Naive thymus-derived CD4-positive, alpha-beta T cell (primary cell): ENCODE measurements around the gene EYA2. TPM values are rescaled to one million over a fixed set of nuclear protein-coding genes. Genes with fewer than 3 reads are reported as not detected.

Source experiments
- ATAC-seq: fragments of 150-1000 bp; cut with Tn5 transposase; 2 replicates; pipeline ENCODE4 v1.10.0; 2021; ENCODE audit warnings: mild to moderate bottlenecking, moderate library complexity
- CTCF ChIA-PET: fragments of 350-600 bp; sonication (Branson Sonifier 250); formaldehyde crosslinking; loops from one replicate; lab custom pipeline; 2021; ENCODE audit warnings: antibody characterized with exemption; lab: Charles Lee
- POLR2A ChIA-PET: fragments of 350-600 bp; sonication (Branson Sonifier 250); formaldehyde crosslinking; loops from one replicate; lab custom pipeline; 2021; ENCODE audit warnings: antibody characterized with exemption, inconsistent platforms; lab: Charles Lee
- DNase-seq, 9 donors: peaks; one replicate each; pipeline versions ENCODE4 v3.0.0 to v3.0.0-alpha.2; 2020 to 2022; ENCODE audit warnings: mixed read lengths in 1 of 9
- H3K27ac ChIP-seq: one replicate; pipeline ENCODE4 v1.7.0; 2013; ENCODE audit warnings: mild to moderate bottlenecking, low read depth, low read length, moderate library complexity
- H3K27me3 ChIP-seq, 2 donors: one replicate each; pipeline ENCODE4 v1.7.0; 2013; ENCODE audit warnings: low read length in 2 of 2, mild to moderate bottlenecking in 2 of 2, moderate library complexity in 2 of 2; ENCODE audit not compliant: control insufficient read depth in 2 of 2, insufficient read depth in 2 of 2
- H3K36me3 ChIP-seq, 3 experiments: 1 replicate in 2 of 3; 2 replicates in 1 of 3; pipeline ENCODE4 v1.7.0; 2013; ENCODE audit warnings: low read length in 3 of 3, mild to moderate bottlenecking in 3 of 3, moderate library complexity in 1 of 3; ENCODE audit not compliant: insufficient read depth in 3 of 3, control insufficient read depth in 2 of 3
- H3K4me1 ChIP-seq, 2 donors: one replicate each; pipeline ENCODE4 v1.7.0; 2013; ENCODE audit warnings: low read length in 2 of 2, mild to moderate bottlenecking in 2 of 2, moderate library complexity in 1 of 2; ENCODE audit not compliant: control insufficient read depth in 2 of 2, insufficient read depth in 2 of 2
- H3K4me3 ChIP-seq: 2 replicates; pipeline ENCODE4 v1.7.0; 2013; ENCODE audit warnings: mild to moderate bottlenecking, low read length
- H3K9me3 ChIP-seq, 3 experiments: 1 replicate in 2 of 3; 2 replicates in 1 of 3; pipeline ENCODE4 v1.7.0; 2013; ENCODE audit warnings: low read length in 3 of 3; ENCODE audit not compliant: control insufficient read depth in 2 of 3
- H3K27ac Mint-ChIP-seq, 9 donors: one replicate each; pipeline ENCODE4 v1.8.0; 2020 to 2022; ENCODE audit warnings: mixed read lengths in 9 of 9, mild to moderate bottlenecking in 8 of 9, moderate library complexity in 5 of 9, inconsistent platforms in 2 of 9
- H3K27me3 Mint-ChIP-seq, 5 donors: one replicate each; pipeline ENCODE4 v1.8.0; 2021 to 2022; ENCODE audit warnings: mixed read lengths in 5 of 5, mild to moderate bottlenecking in 1 of 5
- H3K36me3 Mint-ChIP-seq, 5 donors: one replicate each; pipeline ENCODE4 v1.8.0; 2020 to 2022; ENCODE audit warnings: mixed read lengths in 5 of 5, mild to moderate bottlenecking in 3 of 5, inconsistent platforms in 1 of 5
- H3K4me1 Mint-ChIP-seq, 7 donors: one replicate each; pipeline ENCODE4 v1.8.0; 2020 to 2022; ENCODE audit warnings: mixed read lengths in 7 of 7, mild to moderate bottlenecking in 3 of 7, inconsistent platforms in 1 of 7
- H3K4me3 Mint-ChIP-seq, 10 donors: one replicate each; pipeline ENCODE4 v1.8.0; 2020 to 2022; ENCODE audit warnings: mild to moderate bottlenecking in 10 of 10, mixed read lengths in 10 of 10, moderate library complexity in 6 of 10, inconsistent platforms in 2 of 10
- H3K9me3 Mint-ChIP-seq, 11 donors: one replicate each; pipeline ENCODE4 v1.8.0; 2020 to 2022; ENCODE audit warnings: mixed read lengths in 11 of 11, mild to moderate bottlenecking in 4 of 11, inconsistent platforms in 1 of 11, moderate library complexity in 1 of 11
- intact Hi-C, 2 donors: fragments of 100-400 bp; cut with micrococcal nuclease; formaldehyde crosslinking; loops; one replicate each; pipeline ENCODE4 v1.15.1; 2023
- polyA plus RNA-seq, 2 donors: library from polyadenylated mRNA; unstranded; fragments of 300-500 nt; fragmentation: Illumina TruSeq; gene quantifications; one replicate each; pipeline ENCODE4 v1.2.3, GENCODE V29; 2021
- total RNA-seq, 6 experiments: library from RNA in 5 of 6; stranded (reverse) in 5 of 6; gene quantifications; 1 replicate in 5 of 6; 2 replicates in 1 of 6; pipeline ENCODE4 v1.2.3 and lab custom pipeline; 2021 to 2026

EYA2 gene
- total and polyA plus RNA-seq, 7 experiments from 2014 or later, result 0.16 TPM; not detected in 6

DNA sequence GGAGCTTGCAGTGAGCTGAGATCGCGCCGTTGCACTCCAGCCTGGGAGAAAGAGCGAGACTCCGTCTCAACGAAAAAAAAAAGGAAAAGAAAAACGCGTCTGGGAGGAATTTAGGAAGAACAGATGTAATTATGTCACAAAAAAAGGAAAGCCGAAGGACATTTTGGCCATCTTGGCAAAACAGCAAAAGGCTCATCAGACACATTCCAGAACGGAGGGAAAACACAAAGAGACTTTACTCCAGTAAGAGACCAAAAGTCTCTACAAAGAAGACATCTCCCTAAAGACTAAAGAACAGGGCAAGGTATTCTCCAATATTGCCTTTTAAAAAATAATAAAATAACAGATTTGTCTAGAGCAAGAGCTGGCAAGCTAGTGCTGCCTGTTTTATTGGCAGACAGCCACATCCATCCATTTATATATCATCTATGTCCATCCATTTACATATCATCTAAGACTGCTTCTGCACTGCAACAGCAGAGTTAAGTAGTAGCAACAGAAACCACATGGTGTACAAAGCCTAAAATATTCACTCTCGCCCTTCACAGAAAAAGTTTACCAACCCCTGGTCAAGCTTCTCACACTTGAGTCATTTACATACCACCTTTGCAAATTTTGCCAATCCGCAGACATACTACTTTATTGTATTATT lies 328.0 kb downstream of the EYA2 start:
- no peak overlapping the region for H3K27ac ChIP-seq
- CTCF ChIA-PET, result interaction anchor here (0.8 kb wide), 1 partner anchor 49 kb away, joined by 3 read pairs; no protein-coding TSS in a partner anchor
- DNase-seq, result no peak
- H3K36me3 ChIP-seq, result peaks cover 0 to 82% (median 38%) of the 10 kb centered on the region in 3 experiments
- ATAC-seq, result no peak
- no peaks in the 10 kb centered on the region for H3K9me3 ChIP-seq
- no peaks in the 10 kb centered on the region for H3K4me1 ChIP-seq
- POLR2A ChIA-PET, result no interaction called here
- H3K27me3 ChIP-seq, result no peaks in the 10 kb centered on the region
- peak overlapping the region in 3 of 9 donors; percentile 24 to 67 (median 53) for H3K27ac Mint-ChIP-seq
- peaks cover 10 to 70% (median 37%) of the 10 kb centered on the region in 5 donors for H3K36me3 Mint-ChIP-seq
- H3K4me3 Mint-ChIP-seq, result no peak overlapping the region
- no peaks in the 10 kb centered on the region for H3K9me3 Mint-ChIP-seq
- no peaks in the 10 kb centered on the region for H3K27me3 Mint-ChIP-seq
- H3K4me1 Mint-ChIP-seq, result peaks cover 0 to 12% (median 7%) of the 10 kb centered on the region in 7 donors
- H3K4me3 ChIP-seq, result no peak overlapping the region
- intact Hi-C loops, result no loop called here

GRCh38 chr20:47223896-47224295 lies 329.3 kb downstream of the EYA2 start:
- peaks cover 0 to 12% (median 7%) of the 10 kb centered on the region in 7 donors for H3K4me1 Mint-ChIP-seq
- intact Hi-C loops, result no loop called here
- no peaks in the 10 kb centered on the region for H3K27me3 Mint-ChIP-seq
- H3K4me3 ChIP-seq, result no peak overlapping the region
- DNase-seq (no peak), ATAC-seq (no peak)
- H3K36me3 Mint-ChIP-seq, result peaks cover 10 to 58% (median 32%) of the 10 kb centered on the region in 5 donors
- H3K4me1 ChIP-seq, result no peaks in the 10 kb centered on the region
- no peak overlapping the region for H3K27ac ChIP-seq
- CTCF ChIA-PET, result no interaction called here
- H3K27ac Mint-ChIP-seq, result peak overlapping the region in 1 of 9 donors; percentile 49
- no peak overlapping the region for H3K4me3 Mint-ChIP-seq
- no peaks in the 10 kb centered on the region for H3K9me3 ChIP-seq
- no peaks in the 10 kb centered on the region for H3K9me3 Mint-ChIP-seq
- H3K36me3 ChIP-seq, result peaks cover 5 to 86% (median 38%) of the 10 kb centered on the region in 3 experiments
- POLR2A ChIA-PET, result no interaction called here
- no peaks in the 10 kb centered on the region for H3K27me3 ChIP-seq

DNA sequence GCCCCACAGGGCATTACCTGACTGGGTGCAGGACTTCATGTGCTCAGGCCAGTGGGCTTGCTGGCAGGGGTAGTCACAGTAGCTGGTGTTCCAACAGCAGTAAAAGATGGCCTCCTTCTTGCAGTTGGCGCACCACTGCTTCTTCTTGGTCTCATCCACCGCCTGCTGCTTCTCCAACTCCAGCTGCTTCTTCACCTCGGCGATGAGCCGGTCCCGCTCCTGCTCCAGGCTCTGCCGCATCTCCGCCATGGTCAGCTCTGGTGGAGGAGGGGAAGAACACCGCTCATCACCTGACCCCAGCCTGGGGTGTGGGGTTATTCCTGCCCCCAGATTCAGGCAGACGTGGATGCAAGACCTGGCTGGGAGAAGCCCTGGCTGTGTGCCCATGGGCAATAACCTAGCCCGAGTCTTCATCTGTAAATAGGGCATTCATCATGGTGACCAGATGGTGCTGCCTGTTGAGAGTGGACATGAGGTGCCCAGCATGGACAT lies 329.7 kb downstream of the EYA2 start:
- CTCF ChIA-PET, result no interaction called here
- intact Hi-C loops, result no loop called here

DNA sequence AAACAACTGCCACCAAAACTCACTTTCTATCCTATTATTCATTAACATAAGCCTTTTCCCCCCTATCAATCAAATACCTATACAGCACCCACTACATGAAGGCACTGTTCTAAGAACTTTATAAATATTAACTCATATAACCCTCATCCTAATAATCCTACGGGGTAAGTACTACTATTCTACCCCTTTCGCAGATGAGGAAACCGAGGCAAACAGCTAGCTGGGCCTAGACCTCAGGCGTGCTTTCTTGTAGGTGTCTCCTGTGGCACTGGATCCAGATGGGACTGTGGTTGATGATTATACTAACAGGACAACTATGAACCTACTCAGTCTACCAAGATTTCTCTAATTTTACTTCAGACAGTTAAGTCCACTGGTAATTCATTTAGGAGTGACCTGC lies 330.2 kb downstream of the EYA2 start:
- ChIA-PET POLR2A (no interaction called here), CTCF (no interaction called here)
- Histone ChIP-seq H3K4me3 (no peak overlapping the region), H3K27ac (no peak overlapping the region), H3K27me3 (no peaks in the 10 kb centered on the region), H3K9me3 (no peaks in the 10 kb centered on the region), H3K4me1 (no peaks in the 10 kb centered on the region), H3K36me3 (peaks cover 5 to 90% (median 41%) of the 10 kb centered on the region in 3 experiments)
- Mint-ChIP-seq H3K36me3 (peaks cover 10 to 53% (median 29%) of the 10 kb centered on the region in 5 donors), H3K27ac (peak overlapping the region in 4 of 9 donors; percentile 28 to 84 (median 50)), H3K4me3 (no peak overlapping the region), H3K27me3 (no peaks in the 10 kb centered on the region), H3K9me3 (no peaks in the 10 kb centered on the region), H3K4me1 (peaks cover 0 to 12% (median 7%) of the 10 kb centered on the region in 7 donors)
- ATAC-seq, result no peak
- no peak for DNase-seq
- intact Hi-C loops, result no loop called here

More for the DNA sequence above, 329.7 kb downstream of the EYA2 start:
- H3K4me3 Mint-ChIP-seq, result no peak overlapping the region
- peaks cover 0 to 12% (median 7%) of the 10 kb centered on the region in 7 donors for H3K4me1 Mint-ChIP-seq
- ATAC-seq (no peak), DNase-seq (no peak)
- Histone ChIP-seq H3K4me1 (no peaks in the 10 kb centered on the region), H3K36me3 (peaks cover 5 to 90% (median 38%) of the 10 kb centered on the region in 3 experiments), H3K27ac (no peak overlapping the region), H3K4me3 (no peak overlapping the region), H3K9me3 (no peaks in the 10 kb centered on the region), H3K27me3 (no peaks in the 10 kb centered on the region)
- peaks cover 10 to 58% (median 32%) of the 10 kb centered on the region in 5 donors for H3K36me3 Mint-ChIP-seq
- POLR2A ChIA-PET, result no interaction called here
- H3K27ac Mint-ChIP-seq, result peak overlapping the region in 3 of 9 donors; percentile 38 to 79 (median 65)
- H3K9me3 Mint-ChIP-seq, result no peaks in the 10 kb centered on the region
- no peaks in the 10 kb centered on the region for H3K27me3 Mint-ChIP-seq

DNA sequence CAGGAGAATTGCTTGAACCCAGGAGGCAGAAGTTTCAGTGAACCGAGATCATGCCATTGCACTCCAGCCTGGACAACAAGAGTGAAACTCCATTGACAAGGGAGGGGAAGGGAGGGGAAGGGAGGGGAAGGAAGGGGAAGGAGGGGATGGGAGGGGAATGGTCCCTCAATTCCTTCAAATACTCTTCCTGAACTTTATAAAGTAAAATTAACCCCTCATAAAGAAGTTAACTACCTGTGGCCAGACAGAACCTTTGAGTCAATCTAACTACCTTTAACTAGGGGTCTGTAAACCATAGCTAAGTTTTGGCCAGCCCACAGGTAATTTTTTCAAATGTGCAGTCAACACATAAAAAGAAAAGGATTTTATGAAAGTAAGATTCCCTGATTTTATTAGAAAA lies 330.8 kb downstream of the EYA2 start:
- H3K27ac ChIP-seq, result no peak overlapping the region
- intact Hi-C loops, result no loop called here
- no peak for DNase-seq
- H3K4me3 ChIP-seq, result no peak overlapping the region
- no peak for ATAC-seq
- Mint-ChIP-seq H3K27me3 (no peaks in the 10 kb centered on the region), H3K4me3 (peak overlapping the region in 1 of 10 donors; percentile 10), H3K36me3 (peaks cover 10 to 50% (median 27%) of the 10 kb centered on the region in 5 donors), H3K27ac (peak overlapping the region in 5 of 9 donors; percentile 8 to 54 (median 49)), H3K9me3 (no peaks in the 10 kb centered on the region), H3K4me1 (peaks cover 0 to 12% (median 7%) of the 10 kb centered on the region in 7 donors)
- no peaks in the 10 kb centered on the region for H3K27me3 ChIP-seq
- ChIA-PET CTCF (no interaction called here), POLR2A (interaction anchor here (0.6 to 0.9 kb wide), 2 partner anchors 8 to 131 kb away, joined by 3 read pairs; partner anchors contain the start of gene ZMYND8)
- H3K4me1 ChIP-seq, result no peaks in the 10 kb centered on the region
- no peaks in the 10 kb centered on the region for H3K9me3 ChIP-seq
- peaks cover 5 to 90% (median 35%) of the 10 kb centered on the region in 3 experiments for H3K36me3 ChIP-seq

- ATAC-seq, result no peak
- intact Hi-C loops, result no loop called here
- H3K36me3 ChIP-seq, result peaks cover 11 to 90% (median 26%) of the 10 kb centered on the region in 3 experiments
- DNase-seq, result no peak
- POLR2A ChIA-PET, result no interaction called here
- Mint-ChIP-seq H3K27me3 (no peaks in the 10 kb centered on the region), H3K27ac (peak overlapping the region in 2 of 9 donors; percentile 28 to 68), H3K9me3 (no peaks in the 10 kb centered on the region), H3K36me3 (peaks cover 8 to 52% (median 28%) of the 10 kb centered on the region in 5 donors), H3K4me1 (peaks cover under 1 to 9% (median 7%) of the 10 kb centered on the region in 7 donors), H3K4me3 (no peak overlapping the region)
- H3K4me3 ChIP-seq, result no peak overlapping the region
- H3K4me1 ChIP-seq, result no peaks in the 10 kb centered on the region
- H3K9me3 ChIP-seq, result no peaks in the 10 kb centered on the region
- H3K27me3 ChIP-seq, result no peaks in the 10 kb centered on the region
- H3K27ac ChIP-seq, result no peak overlapping the region
- CTCF ChIA-PET, result interaction anchor here (0.6 to 0.9 kb wide), 4 partner anchors 156 to 1408 kb away, joined by 3 to 4 read pairs (median 3); no protein-coding TSS in a partner anchor
These were observed 332.5 kb downstream of the EYA2 start for GRCh38 chr20:47227119-47227518.
